RWPE1 (cell line): ENCODE data around the gene HCFC1.
"Not testable (repeated sequence)": the region's sequence is repeated elsewhere in the genome, so short reads cannot be mapped to it uniquely, and the experiment has no call there.

ENCODE experiments used
- CTCF ChIA-PET: fragments of 350-600 bp; sonication (Branson Sonifier 250); formaldehyde crosslinking; extraction: SDS; loops from one replicate; lab custom pipeline; 2021; lab: Yijun Ruan, JAX
- POLR2A ChIA-PET: fragments of 400-600 bp; formaldehyde crosslinking; extraction: SDS; loops from one replicate; lab custom pipeline; 2020; ENCODE audit warnings: antibody characterized with exemption; ENCODE audit not compliant: low non-redundant PET; lab: Yijun Ruan, JAX
- DNase-seq: peaks from one replicate; pipeline ENCODE4 v3.0.0; 2012; ENCODE audit warnings: low spot score
- H3K27ac ChIP-seq: fragments of 450-650 bp; 2 replicates; pipeline ENCODE4 v1.5.1; 2017
- CTCF ChIP-seq: fragments of 450-650 bp; conservative IDR thresholded peaks from 2 replicates; pipeline ENCODE4 v1.5.1; 2017; ENCODE audit warnings: low read depth, mild to moderate bottlenecking

The HCFC1 gene

GRCh38 chrX:153995504-153995903 lies 23.9 kb upstream of the HCFC1 start:
- no peak for DNase-seq
- H3K27ac ChIP-seq, result no peak overlapping the region
- no peak for TF ChIP-seq CTCF
- ChIA-PET POLR2A (no interaction called here), CTCF (no interaction called here)

- POLR2A ChIA-PET, H3K27ac ChIP-seq, DNase-seq, CTCF ChIA-PET: not testable (repeated sequence)
Observed at GRCh38 chrX:153994398-153994797, 22.8 kb upstream of the HCFC1 start.

GRCh38 chrX:153993978-153994377 lies 22.4 kb upstream of the HCFC1 start:
- POLR2A ChIA-PET, result no interaction called here
- CTCF ChIA-PET, result no interaction called here
- no peak overlapping the region for H3K27ac ChIP-seq
- DNase-seq, result no peak
- no peak for TF ChIP-seq CTCF

- TF ChIP-seq CTCF, result no peak
- POLR2A ChIA-PET, result no interaction called here
Observed at GRCh38 chrX:153993079-153993478, 21.5 kb upstream of the HCFC1 start.

GRCh38 chrX:153992180-153992579 lies 20.6 kb upstream of the HCFC1 start:
- ChIA-PET CTCF (no interaction called here), POLR2A (no interaction called here)
- no peak for DNase-seq
- no peak overlapping the region for H3K27ac ChIP-seq
- TF ChIP-seq CTCF, result no peak

More at GRCh38 chrX:153993079-153993478, 21.5 kb upstream of the HCFC1 start:
- H3K27ac ChIP-seq, result no peak overlapping the region
- no peak for DNase-seq
- CTCF ChIA-PET, result no interaction called here

GRCh38 chrX:153991013-153991580 lies 19.5 kb upstream of the HCFC1 start:
- no peak for TF ChIP-seq CTCF
- ChIA-PET POLR2A (no interaction called here), CTCF (no interaction called here)
- no peak for DNase-seq
- no peak overlapping the region for H3K27ac ChIP-seq

GRCh38 chrX:153989973-153990655 lies 18.5 kb upstream of the HCFC1 start:
- DNase-seq, result no peak
- H3K27ac ChIP-seq, result no peak overlapping the region
- ChIA-PET CTCF (no interaction called here), POLR2A (no interaction called here)
- no peak for TF ChIP-seq CTCF
